ENCODE results near the gene MEGF9. TPM values are rescaled to one million over a fixed set of nuclear protein-coding genes. Genes with fewer than 3 reads are reported as not detected.
"Not testable (repeated sequence)": the region's sequence is repeated elsewhere in the genome, so short reads cannot be mapped to it uniquely, and the experiment has no call there.

Gene MEGF9
- polyA plus RNA-seq, 1 of the 3 experiments (the other 2 are of a cell fraction), result 1.8 TPM

DNA sequence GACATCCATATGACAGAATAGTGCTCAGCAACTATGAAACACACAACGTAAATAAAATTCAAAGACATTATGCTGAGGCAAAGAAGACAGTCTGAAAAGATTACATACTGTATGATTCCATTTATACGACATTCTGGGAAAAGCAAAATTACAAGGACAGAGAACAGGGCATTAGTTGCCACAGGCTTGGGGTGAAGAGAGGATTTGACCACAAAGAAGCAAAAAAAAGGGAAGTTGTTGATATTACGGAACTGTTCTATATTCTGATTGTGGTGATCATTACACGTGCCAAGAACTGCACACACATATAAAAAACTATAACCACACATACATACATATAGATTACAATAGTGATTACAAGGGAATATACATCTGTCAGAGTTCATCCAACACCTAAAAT is 158.4 kb downstream of the MEGF9 start:
- H3K79me2 ChIP-seq (ENCODE audit: insufficient read depth), result peaks cover 45% of the 10 kb centered on the region; the same call in 1 of the 2 replicates
- WGBS (ENCODE audit: low lambda C conversion rate), result 92% methylated on average over 4 of the region's 4 CpGs

DNA sequence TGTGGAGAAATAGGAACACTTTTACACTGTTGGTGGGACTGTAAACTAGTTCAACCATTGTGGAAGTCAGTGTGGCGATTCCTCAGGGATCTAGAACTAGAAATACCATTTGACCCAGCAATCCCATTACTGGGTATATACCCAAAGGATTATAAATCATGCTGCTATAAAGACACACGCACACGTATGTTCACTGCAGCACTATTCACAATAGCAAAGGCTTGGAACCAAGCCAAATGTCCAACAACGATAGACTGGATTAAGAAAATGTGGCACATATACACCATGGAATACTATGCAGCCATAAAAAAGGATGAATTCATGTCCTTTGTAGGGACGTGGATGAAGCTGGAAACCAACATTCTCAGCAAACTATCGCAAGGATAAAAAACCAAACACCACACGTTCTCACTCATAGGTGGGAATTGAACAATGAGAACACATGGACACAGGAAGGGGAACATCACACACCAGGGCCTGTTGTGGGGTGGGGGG is 162.0 kb downstream of the MEGF9 start:
- CTCF ChIA-PET; POLR2A ChIA-PET; H2AFZ ChIP-seq (ENCODE audit: low read depth); H3K4me2 ChIP-seq; H3K27me3 ChIP-seq (ENCODE audit: insufficient read depth); H3K4me3 ChIP-seq (ENCODE audit: low read depth in 2 of 2, low read length in 1 of 2); H3F3A ChIP-seq (replicated peaks; ENCODE audit: insufficient read depth); H3K9ac ChIP-seq; H3K27ac ChIP-seq (ENCODE audit: low read depth in 2 of 2, low read length in 1 of 2); DNase-seq; H3K9me3 ChIP-seq; H4K20me1 ChIP-seq (ENCODE audit: insufficient read depth); H3K4me1 ChIP-seq (ENCODE audit: control insufficient read depth in 1 of 2, insufficient read depth in 2 of 2, low read depth in 1 of 2, low read length in 1 of 2); H3K9me2 ChIP-seq: not testable (repeated sequence)
- Histone ChIP-seq H3K36me3 (replicated peaks in 1 of 2; ENCODE audit: control insufficient read depth in 1 of 2, insufficient read depth in 2 of 2, low read length in 1 of 2) (peaks cover 17 to 32% of the 10 kb centered on the region in 2 experiments), H3K79me2 (ENCODE audit: insufficient read depth) (peaks cover 41% of the 10 kb centered on the region; the same call in 1 of the 2 replicates)
- 97% methylated on average over 6 of the region's 7 CpGs for WGBS (ENCODE audit: low lambda C conversion rate)

More for the DNA sequence above, 158.4 kb downstream of the MEGF9 start:
- H3K9ac ChIP-seq, result no peak overlapping the region
- no peaks in the 10 kb centered on the region for H3K9me3 ChIP-seq
- POLR2A ChIA-PET, result no interaction called here
- no peaks in the 10 kb centered on the region for H3K4me1 ChIP-seq (ENCODE audit: control insufficient read depth in 1 of 2, insufficient read depth in 2 of 2, low read depth in 1 of 2, low read length in 1 of 2)
- H3K4me3 ChIP-seq (ENCODE audit: low read depth in 2 of 2, low read length in 1 of 2), result no peak overlapping the region
- CTCF ChIA-PET, result interaction anchor here (0.7 kb wide), 1 partner anchor 32 kb away, joined by 3 read pairs; no protein-coding TSS in a partner anchor
- H3F3A ChIP-seq (replicated peaks; ENCODE audit: insufficient read depth), result no peaks in the 10 kb centered on the region
- H2AFZ ChIP-seq (ENCODE audit: low read depth), result no peak overlapping the region
- H3K27me3 ChIP-seq (ENCODE audit: insufficient read depth), result no peaks in the 10 kb centered on the region
- TF ChIP-seq RXRA (IDR thresholded peaks at IDR 0.05; ENCODE audit: borderline replicate concordance, low read depth) (no peak), NFIC (IDR thresholded peaks at IDR 0.05; ENCODE audit: borderline replicate concordance) (no peak), CHD2 (IDR thresholded peaks at IDR 0.05; ENCODE audit: low read length, partially characterized antibody) (no peak), MXI1 (IDR thresholded peaks at IDR 0.05; ENCODE audit: low read depth, low read length) (no peak), TCF12 (IDR thresholded peaks at IDR 0.05) (no peak), SMC3 (IDR thresholded peaks at IDR 0.05; ENCODE audit: low read depth, low read length) (no peak), POLR2AphosphoS5 (IDR thresholded peaks at IDR 0.05; ENCODE audit: low read depth, low read length) (no peak), FOXM1 (IDR thresholded peaks at IDR 0.05; ENCODE audit: low read depth) (no peak), NRF1 (IDR thresholded peaks at IDR 0.05; ENCODE audit: low read depth, low read length) (no peak), RCOR1 (IDR thresholded peaks at IDR 0.05; ENCODE audit: low read length) (no peak), SIN3A (IDR thresholded peaks at IDR 0.05; ENCODE audit: borderline replicate concordance, low read depth, low read length) (no peak), TAF1 (IDR thresholded peaks at IDR 0.05; ENCODE audit: borderline replicate concordance, low read depth, low read length) (no peak), GATA2 (CRISPR knock-in tag; IDR thresholded peaks at IDR 0.05) (no peak), TEAD4 (IDR thresholded peaks at IDR 0.05; ENCODE audit: borderline replicate concordance, insufficient read depth) (no peak), RFX5 (IDR thresholded peaks at IDR 0.05; ENCODE audit: low read length) (no peak), FOSL2 (IDR thresholded peaks at IDR 0.05; ENCODE audit: borderline replicate concordance, low read depth) (no peak)
- TF ChIP-seq, protein P1, sequence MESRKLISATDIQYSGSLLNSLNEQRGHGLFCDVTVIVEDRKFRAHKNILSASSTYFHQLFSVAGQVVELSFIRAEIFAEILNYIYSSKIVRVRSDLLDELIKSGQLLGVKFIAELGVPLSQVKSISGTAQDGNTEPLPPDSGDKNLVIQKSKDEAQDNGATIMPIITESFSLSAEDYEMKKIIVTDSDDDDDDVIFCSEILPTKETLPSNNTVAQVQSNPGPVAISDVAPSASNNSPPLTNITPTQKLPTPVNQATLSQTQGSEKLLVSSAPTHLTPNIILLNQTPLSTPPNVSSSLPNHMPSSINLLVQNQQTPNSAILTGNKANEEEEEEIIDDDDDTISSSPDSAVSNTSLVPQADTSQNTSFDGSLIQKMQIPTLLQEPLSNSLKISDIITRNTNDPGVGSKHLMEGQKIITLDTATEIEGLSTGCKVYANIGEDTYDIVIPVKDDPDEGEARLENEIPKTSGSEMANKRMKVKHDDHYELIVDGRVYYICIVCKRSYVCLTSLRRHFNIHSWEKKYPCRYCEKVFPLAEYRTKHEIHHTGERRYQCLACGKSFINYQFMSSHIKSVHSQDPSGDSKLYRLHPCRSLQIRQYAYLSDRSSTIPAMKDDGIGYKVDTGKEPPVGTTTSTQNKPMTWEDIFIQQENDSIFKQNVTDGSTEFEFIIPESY (IDR thresholded peaks at IDR 0.05; ENCODE audit: borderline replicate concordance, low read depth), result no peak
- TF ChIP-seq, protein P2, sequence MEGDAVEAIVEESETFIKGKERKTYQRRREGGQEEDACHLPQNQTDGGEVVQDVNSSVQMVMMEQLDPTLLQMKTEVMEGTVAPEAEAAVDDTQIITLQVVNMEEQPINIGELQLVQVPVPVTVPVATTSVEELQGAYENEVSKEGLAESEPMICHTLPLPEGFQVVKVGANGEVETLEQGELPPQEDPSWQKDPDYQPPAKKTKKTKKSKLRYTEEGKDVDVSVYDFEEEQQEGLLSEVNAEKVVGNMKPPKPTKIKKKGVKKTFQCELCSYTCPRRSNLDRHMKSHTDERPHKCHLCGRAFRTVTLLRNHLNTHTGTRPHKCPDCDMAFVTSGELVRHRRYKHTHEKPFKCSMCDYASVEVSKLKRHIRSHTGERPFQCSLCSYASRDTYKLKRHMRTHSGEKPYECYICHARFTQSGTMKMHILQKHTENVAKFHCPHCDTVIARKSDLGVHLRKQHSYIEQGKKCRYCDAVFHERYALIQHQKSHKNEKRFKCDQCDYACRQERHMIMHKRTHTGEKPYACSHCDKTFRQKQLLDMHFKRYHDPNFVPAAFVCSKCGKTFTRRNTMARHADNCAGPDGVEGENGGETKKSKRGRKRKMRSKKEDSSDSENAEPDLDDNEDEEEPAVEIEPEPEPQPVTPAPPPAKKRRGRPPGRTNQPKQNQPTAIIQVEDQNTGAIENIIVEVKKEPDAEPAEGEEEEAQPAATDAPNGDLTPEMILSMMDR (IDR thresholded peaks at IDR 0.05), result no peak
- TF ChIP-seq, protein P3, sequence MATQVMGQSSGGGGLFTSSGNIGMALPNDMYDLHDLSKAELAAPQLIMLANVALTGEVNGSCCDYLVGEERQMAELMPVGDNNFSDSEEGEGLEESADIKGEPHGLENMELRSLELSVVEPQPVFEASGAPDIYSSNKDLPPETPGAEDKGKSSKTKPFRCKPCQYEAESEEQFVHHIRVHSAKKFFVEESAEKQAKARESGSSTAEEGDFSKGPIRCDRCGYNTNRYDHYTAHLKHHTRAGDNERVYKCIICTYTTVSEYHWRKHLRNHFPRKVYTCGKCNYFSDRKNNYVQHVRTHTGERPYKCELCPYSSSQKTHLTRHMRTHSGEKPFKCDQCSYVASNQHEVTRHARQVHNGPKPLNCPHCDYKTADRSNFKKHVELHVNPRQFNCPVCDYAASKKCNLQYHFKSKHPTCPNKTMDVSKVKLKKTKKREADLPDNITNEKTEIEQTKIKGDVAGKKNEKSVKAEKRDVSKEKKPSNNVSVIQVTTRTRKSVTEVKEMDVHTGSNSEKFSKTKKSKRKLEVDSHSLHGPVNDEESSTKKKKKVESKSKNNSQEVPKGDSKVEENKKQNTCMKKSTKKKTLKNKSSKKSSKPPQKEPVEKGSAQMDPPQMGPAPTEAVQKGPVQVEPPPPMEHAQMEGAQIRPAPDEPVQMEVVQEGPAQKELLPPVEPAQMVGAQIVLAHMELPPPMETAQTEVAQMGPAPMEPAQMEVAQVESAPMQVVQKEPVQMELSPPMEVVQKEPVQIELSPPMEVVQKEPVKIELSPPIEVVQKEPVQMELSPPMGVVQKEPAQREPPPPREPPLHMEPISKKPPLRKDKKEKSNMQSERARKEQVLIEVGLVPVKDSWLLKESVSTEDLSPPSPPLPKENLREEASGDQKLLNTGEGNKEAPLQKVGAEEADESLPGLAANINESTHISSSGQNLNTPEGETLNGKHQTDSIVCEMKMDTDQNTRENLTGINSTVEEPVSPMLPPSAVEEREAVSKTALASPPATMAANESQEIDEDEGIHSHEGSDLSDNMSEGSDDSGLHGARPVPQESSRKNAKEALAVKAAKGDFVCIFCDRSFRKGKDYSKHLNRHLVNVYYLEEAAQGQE (IDR thresholded peaks at IDR 0.05; ENCODE audit: low read depth, low read length), result no peak
- TF ChIP-seq, protein P4, sequence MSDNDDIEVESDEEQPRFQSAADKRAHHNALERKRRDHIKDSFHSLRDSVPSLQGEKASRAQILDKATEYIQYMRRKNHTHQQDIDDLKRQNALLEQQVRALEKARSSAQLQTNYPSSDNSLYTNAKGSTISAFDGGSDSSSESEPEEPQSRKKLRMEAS (IDR thresholded peaks at IDR 0.05; ENCODE audit: low read depth), result no peak
- no peak overlapping the region for H3K27ac ChIP-seq (ENCODE audit: low read depth in 2 of 2, low read length in 1 of 2)
- no peaks in the 10 kb centered on the region for H3K9me2 ChIP-seq
- no peak overlapping the region for H3K4me2 ChIP-seq
- DNase-seq, result no peak
- peaks cover 7 to 8% of the 10 kb centered on the region in 2 experiments for H3K36me3 ChIP-seq (replicated peaks in 1 of 2; ENCODE audit: control insufficient read depth in 1 of 2, insufficient read depth in 2 of 2, low read length in 1 of 2)
- H4K20me1 ChIP-seq (ENCODE audit: insufficient read depth), result no peaks in the 10 kb centered on the region

All from SK-N-SH (cell line).